ENCODE measurements around the gene SNN. TPM values are rescaled to one million over a fixed set of nuclear protein-coding genes. Genes with fewer than 3 reads are reported as not detected.

Gene SNN
- polyA plus RNA-seq, 2 of the 4 experiments (the other 2 are of a cell fraction) = 6.3 to 10.7 TPM

GRCh38 chr16:11655655-11656054 lies 12.6 kb upstream of the SNN start (continued):
- TF ChIP-seq, protein P1, sequence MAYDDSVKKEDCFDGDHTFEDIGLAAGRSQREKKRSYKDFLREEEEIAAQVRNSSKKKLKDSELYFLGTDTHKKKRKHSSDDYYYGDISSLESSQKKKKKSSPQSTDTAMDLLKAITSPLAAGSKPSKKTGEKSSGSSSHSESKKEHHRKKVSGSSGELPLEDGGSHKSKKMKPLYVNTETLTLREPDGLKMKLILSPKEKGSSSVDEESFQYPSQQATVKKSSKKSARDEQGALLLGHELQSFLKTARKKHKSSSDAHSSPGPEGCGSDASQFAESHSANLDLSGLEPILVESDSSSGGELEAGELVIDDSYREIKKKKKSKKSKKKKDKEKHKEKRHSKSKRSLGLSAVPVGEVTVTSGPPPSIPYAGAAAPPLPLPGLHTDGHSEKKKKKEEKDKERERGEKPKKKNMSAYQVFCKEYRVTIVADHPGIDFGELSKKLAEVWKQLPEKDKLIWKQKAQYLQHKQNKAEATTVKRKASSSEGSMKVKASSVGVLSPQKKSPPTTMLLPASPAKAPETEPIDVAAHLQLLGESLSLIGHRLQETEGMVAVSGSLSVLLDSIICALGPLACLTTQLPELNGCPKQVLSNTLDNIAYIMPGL (CRISPR knock-in tag; IDR thresholded peaks at IDR 0.05; ENCODE audit: borderline replicate concordance) = no peak
- TF ChIP-seq HEYL (CRISPR knock-in tag; IDR thresholded peaks at IDR 0.05) = no peak
- TF ChIP-seq HOXA7 (CRISPR knock-in tag; IDR thresholded peaks at IDR 0.05) = no peak
- no peak for TF ChIP-seq PHF8 (IDR thresholded peaks at IDR 0.05; ENCODE audit: borderline replicate concordance, low read depth)
- TF ChIP-seq POLR2AphosphoS2 (conservative IDR thresholded peaks at IDR 0.05; ENCODE audit: low read length) = no peak
- TF ChIP-seq SREBF2 (IDR thresholded peaks at IDR 0.05) = no peak
- no peak for TF ChIP-seq ZC3H11A (IDR thresholded peaks at IDR 0.05)
- no peak for TF ChIP-seq HOXB5 (CRISPR knock-in tag; IDR thresholded peaks at IDR 0.05)
- TF ChIP-seq EHF (CRISPR knock-in tag; IDR thresholded peaks at IDR 0.05) = no peak

- ATAC-seq = peak; percentile 20 to 51; a peak in 4 of 6 replicates
Measured at GRCh38 chr16:11657556-11657955, 10.7 kb upstream of the SNN start.

DNA sequence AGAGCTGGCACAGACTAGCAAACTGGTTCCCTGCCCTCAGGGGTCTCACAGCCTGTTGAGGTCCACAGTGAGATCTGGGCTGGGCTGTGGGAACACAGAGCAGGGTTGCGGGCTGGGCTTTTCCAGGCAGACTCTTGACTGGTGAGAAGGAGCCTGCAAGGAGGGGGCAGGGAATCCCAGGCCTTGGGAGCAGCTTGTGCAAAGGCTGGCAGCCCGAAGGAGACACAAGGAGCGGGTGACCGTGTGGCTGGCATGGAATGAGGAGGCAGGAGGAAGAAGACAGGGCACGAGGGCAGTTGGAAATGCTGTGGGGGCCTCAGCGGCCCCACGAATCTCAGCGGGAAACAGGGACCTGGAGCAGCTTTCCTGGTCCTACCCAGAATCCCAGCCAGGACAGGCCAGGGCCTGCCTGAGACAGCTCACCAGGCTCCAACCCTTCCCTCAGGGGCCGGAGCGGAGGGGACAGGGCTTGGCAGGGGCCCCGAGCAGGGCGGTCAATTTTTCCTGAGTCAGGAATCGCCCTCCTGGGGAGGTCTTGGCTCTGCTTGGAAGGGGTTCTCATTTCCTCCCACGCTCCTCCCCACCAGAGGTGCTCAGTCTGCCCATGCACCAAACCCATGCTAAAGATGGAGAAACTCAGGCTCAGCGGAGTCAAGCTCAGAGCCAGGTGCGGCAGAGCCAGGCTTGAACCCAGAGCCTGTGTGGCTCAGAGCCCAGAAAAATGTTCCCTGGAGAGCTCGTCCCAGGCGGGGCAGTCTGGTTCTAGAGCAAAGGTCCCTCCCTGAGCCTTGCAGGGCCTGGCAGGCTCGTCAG lies 9.2 kb upstream of the SNN start:
- DNase-seq (ENCODE audit: low read depth in 1 of 2, low spot score in 1 of 2) = no peak
- POLR2A ChIA-PET = interaction anchor here (0.6 to 1.4 kb wide), 2 partner anchors 16 to 19 kb away, joined by 3 to 4 read pairs; no protein-coding TSS in a partner anchor
- ATAC-seq = peak in 1 of 2 experiments; percentile 29; a peak in 2 of 6 replicates
- no peak overlapping the region for H3K4me2 ChIP-seq
- peaks cover 10% of the 10 kb centered on the region; the same call in 2 of the 3 replicates for H3K4me1 ChIP-seq
- H3K4me3 ChIP-seq = no peak overlapping the region
- CTCF ChIA-PET = interaction anchor here (0.6 to 5.1 kb wide), 12 partner anchors 10 to 696 kb away, joined by 3 to 23 read pairs (median 4); partner anchors contain the start of gene ZC3H7A
- H3K9me3 ChIP-seq = no peaks in the 10 kb centered on the region
- WGBS (ENCODE audit: missing lambda C conversion rate) = 83% methylated on average over 19 of the region's 19 CpGs
- peak overlapping the region; percentile 56 to 76; a peak in 5 of 6 replicates for H3K27ac ChIP-seq
- no peak for FAIRE-seq
- TF ChIP-seq KDM1A (IDR thresholded peaks at IDR 0.05; ENCODE audit: low read depth) = no peak
- TF ChIP-seq JUN (IDR thresholded peaks at IDR 0.05) = no peak
- TF ChIP-seq GATA3 (IDR thresholded peaks at IDR 0.05; ENCODE audit: borderline replicate concordance) = no peak
- no peak for TF ChIP-seq MYC (IDR thresholded peaks at IDR 0.05; ENCODE audit: borderline replicate concordance, low read length)
- no peak for TF ChIP-seq SMC3 (IDR thresholded peaks at IDR 0.05)
- TF ChIP-seq RAD21 (conservative IDR thresholded peaks at IDR 0.05 in 1 of 2, IDR thresholded peaks at IDR 0.05 in 1 of 2) = no peak
- no peak for TF ChIP-seq CBX8 (IDR thresholded peaks at IDR 0.05)
- TF ChIP-seq E2F6 (IDR thresholded peaks at IDR 0.05; ENCODE audit: borderline replicate concordance, low read depth) = no peak
- TF ChIP-seq POLR2AphosphoS2 (conservative IDR thresholded peaks at IDR 0.05; ENCODE audit: low read length) = no peak
- TF ChIP-seq PBX3 (IDR thresholded peaks at IDR 0.05) = no peak
- no peak for TF ChIP-seq CHD4 (IDR thresholded peaks at IDR 0.05; ENCODE audit: borderline replicate concordance)
- TF ChIP-seq JUNB (IDR thresholded peaks at IDR 0.05) = no peak
- TF ChIP-seq, protein P1 (CRISPR knock-in tag; IDR thresholded peaks at IDR 0.05; ENCODE audit: borderline replicate concordance) = no peak

More at GRCh38 chr16:11657556-11657955, 10.7 kb upstream of the SNN start:
- Histone ChIP-seq H3K4me2 (no peak overlapping the region), H3K27ac (peak overlapping the region; percentile 25 to 42; a peak in 2 of 6 replicates), H3K4me3 (no peak overlapping the region), H3K9me3 (no peaks in the 10 kb centered on the region), H3K4me1 (peaks cover 10% of the 10 kb centered on the region; the same call in 2 of the 3 replicates)
- 69% methylated on average over 8 of the region's 8 CpGs for WGBS (ENCODE audit: missing lambda C conversion rate)
- DNase-seq (ENCODE audit: low read depth in 1 of 2, low spot score in 1 of 2) = no peak
- TF ChIP-seq CBX2 (IDR thresholded peaks at IDR 0.05; ENCODE audit: borderline replicate concordance, low read depth) = no peak
- TF ChIP-seq FOSL2 (IDR thresholded peaks at IDR 0.05) = no peak
- no peak for TF ChIP-seq FOSL2 (CRISPR knock-in tag; IDR thresholded peaks at IDR 0.05)
- TF ChIP-seq BCL3 (IDR thresholded peaks at IDR 0.05) = no peak
- TF ChIP-seq KDM1A (IDR thresholded peaks at IDR 0.05; ENCODE audit: low read depth) = no peak
- no peak for TF ChIP-seq MAZ (IDR thresholded peaks at IDR 0.05; ENCODE audit: borderline replicate concordance, low read depth, low read length)
- no peak for TF ChIP-seq PHF8 (IDR thresholded peaks at IDR 0.05; ENCODE audit: borderline replicate concordance, low read depth)
- TF ChIP-seq RCOR1 (IDR thresholded peaks at IDR 0.05; ENCODE audit: low read depth, low read length) = no peak
- TF ChIP-seq ZFP36 (IDR thresholded peaks at IDR 0.05; ENCODE audit: borderline replicate concordance, partially characterized antibody) = no peak
- ChIA-PET CTCF (interaction anchor here (2.2 to 5.1 kb wide), 2 partner anchors 17 to 261 kb away, joined by 7 to 23 read pairs; no protein-coding TSS in a partner anchor), POLR2A (no interaction called here)
- no peak for FAIRE-seq

Data from A549 (cell line).